Neural progenitor cell (in vitro differentiated cells): Measurements from ENCODE around the gene TTC24. TPM values are rescaled to one million over a fixed set of nuclear protein-coding genes. Genes with fewer than 3 reads are reported as not detected.

ENCODE experiments used
- DNase-seq: peaks from one replicate; pipeline ENCODE4 v3.0.0-alpha.2; 2016; ENCODE audit warnings: low spot score
- H2AFZ ChIP-seq: fragments of 200-600 bp; sonication (generic); replicated peaks from 2 replicates; pipeline ENCODE4 v1.6.1; 2016; ENCODE audit warnings: antibody characterized with exemption
- H3F3A ChIP-seq: fragments of 200-600 bp; sonication (generic); 2 replicates; pipeline ENCODE4 v1.6.1; 2016; ENCODE audit warnings: antibody characterized with exemption, low read depth
- H3K27ac ChIP-seq: fragments of 200-600 bp; sonication (generic); 2 replicates; pipeline ENCODE4 v1.5.1; 2016; ENCODE audit warnings: mild to moderate bottlenecking
- H3K27me3 ChIP-seq: fragments of 200-600 bp; sonication (generic); 2 replicates; pipeline ENCODE4 v1.6.1; 2016; ENCODE audit warnings: mild to moderate bottlenecking, moderate library complexity
- H3K36me3 ChIP-seq: fragments of 200-600 bp; sonication (generic); 2 replicates; pipeline ENCODE4 v1.5.1; 2016
- H3K4me1 ChIP-seq: fragments of 200-600 bp; sonication (generic); 2 replicates; pipeline ENCODE4 v1.6.1; 2016; ENCODE audit warnings: mixed run types
- H3K4me2 ChIP-seq: fragments of 200-600 bp; sonication (generic); 2 replicates; pipeline ENCODE4 v1.6.1; 2016
- H3K4me3 ChIP-seq: fragments of 200-600 bp; sonication (generic); 2 replicates; pipeline ENCODE4 v1.5.1; 2016
- H3K79me2 ChIP-seq: fragments of 200-600 bp; sonication (generic); 2 replicates; pipeline ENCODE4 v1.6.1; 2016; ENCODE audit warnings: low read depth
- H3K9ac ChIP-seq: fragments of 200-600 bp; sonication (generic); 2 replicates; pipeline ENCODE4 v1.6.1; 2016
- H3K9me3 ChIP-seq: fragments of 200-600 bp; sonication (generic); 2 replicates; pipeline ENCODE4 v1.5.1; 2016; ENCODE audit warnings: low read depth
- H4K20me1 ChIP-seq: fragments of 200-600 bp; sonication (generic); 2 replicates; pipeline ENCODE4 v1.6.1; 2016; ENCODE audit warnings: low read depth
- H3K27ac Mint-ChIP-seq: 3 replicates; pipeline ENCODE4 v1.8.0; 2021; ENCODE audit warnings: mixed read lengths
- H3K27me3 Mint-ChIP-seq: 2 replicates; pipeline ENCODE4 v1.8.0; 2022; ENCODE audit warnings: low read depth, mild to moderate bottlenecking, inconsistent platforms, moderate library complexity, mixed read lengths; ENCODE audit not compliant: insufficient read depth
- H3K36me3 Mint-ChIP-seq: 3 replicates; pipeline ENCODE4 v1.8.0; 2021; ENCODE audit warnings: mixed read lengths
- H3K4me1 Mint-ChIP-seq: 3 replicates; pipeline ENCODE4 v1.8.0; 2021; ENCODE audit warnings: mixed read lengths
- H3K4me3 Mint-ChIP-seq: 3 replicates; pipeline ENCODE4 v1.8.0; 2021; ENCODE audit warnings: mild to moderate bottlenecking, moderate library complexity, mixed read lengths
- H3K9me3 Mint-ChIP-seq: 3 replicates; pipeline ENCODE4 v1.8.0; 2020; ENCODE audit warnings: mixed read lengths
- EZH2 ChIP-seq: fragments of 200-600 bp; sonication (generic); IDR thresholded peaks from 2 replicates; pipeline ENCODE4 v1.6.1; 2017; ENCODE audit warnings: antibody characterized with exemption, mild to moderate bottlenecking, moderate library complexity
- EZH2phosphoT487 ChIP-seq: fragments of 200-600 bp; sonication (generic); IDR thresholded peaks from 2 replicates; pipeline ENCODE4 v1.6.1; 2017; ENCODE audit warnings: antibody characterized with exemption
- total RNA-seq: library from RNA; depleted of rRNA; stranded (reverse); fragments of >200 nt; gene quantifications from 2 replicates; pipeline ENCODE4 v1.2.3, GENCODE V29; 2015; ENCODE audit warnings: low replicate concordance
- TF ChIP-seq, protein P1 (sequence below): fragments of 200-600 bp; sonication (generic); IDR thresholded peaks from 2 replicates; pipeline ENCODE4 v1.5.1; 2017; ENCODE audit warnings: antibody characterized with exemption, mild to moderate bottlenecking

The TTC24 gene
- total RNA-seq, 1 donor from 2014 or later = not detected

DNA sequence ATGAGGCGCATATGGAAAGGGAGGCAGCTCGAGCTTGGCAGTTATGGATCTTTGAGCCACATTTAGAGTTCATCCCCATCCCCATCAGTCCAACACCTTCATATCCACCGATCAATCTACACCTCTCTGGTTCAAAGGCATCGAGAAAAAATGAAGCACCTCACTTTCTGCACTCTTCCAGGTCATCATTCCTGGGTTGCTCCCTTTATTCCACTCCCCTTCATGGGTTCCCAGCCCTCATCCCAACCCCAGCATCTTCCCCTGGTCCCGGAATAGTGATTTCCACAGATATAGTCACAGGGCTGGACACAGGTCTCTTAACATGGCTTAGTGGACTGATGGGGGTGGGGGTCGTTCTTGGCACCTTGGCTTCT is 40.0 kb downstream of the TTC24 start:
- Histone ChIP-seq H2AFZ (no peak overlapping the region), H3K9me3 (no peaks in the 10 kb centered on the region), H3K27me3 (peaks cover 76% of the 10 kb centered on the region), H3F3A (peaks cover 8% of the 10 kb centered on the region), H3K4me2 (no peak overlapping the region), H3K36me3 (no peaks in the 10 kb centered on the region), H3K27ac (no peak overlapping the region), H3K4me1 (no peaks in the 10 kb centered on the region), H3K79me2 (no peaks in the 10 kb centered on the region), H3K9ac (no peak overlapping the region), H4K20me1 (peaks cover 15% of the 10 kb centered on the region), H3K4me3 (no peak overlapping the region)
- Mint-ChIP-seq H3K4me3 (no peak overlapping the region), H3K9me3 (no peaks in the 10 kb centered on the region), H3K27ac (no peak overlapping the region), H3K27me3 (peaks cover 46% of the 10 kb centered on the region), H3K4me1 (peaks cover 16% of the 10 kb centered on the region), H3K36me3 (no peaks in the 10 kb centered on the region)
- DNase-seq = no peak
- no peak for TF ChIP-seq EZH2
- TF ChIP-seq, protein P1, sequence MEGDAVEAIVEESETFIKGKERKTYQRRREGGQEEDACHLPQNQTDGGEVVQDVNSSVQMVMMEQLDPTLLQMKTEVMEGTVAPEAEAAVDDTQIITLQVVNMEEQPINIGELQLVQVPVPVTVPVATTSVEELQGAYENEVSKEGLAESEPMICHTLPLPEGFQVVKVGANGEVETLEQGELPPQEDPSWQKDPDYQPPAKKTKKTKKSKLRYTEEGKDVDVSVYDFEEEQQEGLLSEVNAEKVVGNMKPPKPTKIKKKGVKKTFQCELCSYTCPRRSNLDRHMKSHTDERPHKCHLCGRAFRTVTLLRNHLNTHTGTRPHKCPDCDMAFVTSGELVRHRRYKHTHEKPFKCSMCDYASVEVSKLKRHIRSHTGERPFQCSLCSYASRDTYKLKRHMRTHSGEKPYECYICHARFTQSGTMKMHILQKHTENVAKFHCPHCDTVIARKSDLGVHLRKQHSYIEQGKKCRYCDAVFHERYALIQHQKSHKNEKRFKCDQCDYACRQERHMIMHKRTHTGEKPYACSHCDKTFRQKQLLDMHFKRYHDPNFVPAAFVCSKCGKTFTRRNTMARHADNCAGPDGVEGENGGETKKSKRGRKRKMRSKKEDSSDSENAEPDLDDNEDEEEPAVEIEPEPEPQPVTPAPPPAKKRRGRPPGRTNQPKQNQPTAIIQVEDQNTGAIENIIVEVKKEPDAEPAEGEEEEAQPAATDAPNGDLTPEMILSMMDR = no peak
- no peak for TF ChIP-seq EZH2phosphoT487

DNA sequence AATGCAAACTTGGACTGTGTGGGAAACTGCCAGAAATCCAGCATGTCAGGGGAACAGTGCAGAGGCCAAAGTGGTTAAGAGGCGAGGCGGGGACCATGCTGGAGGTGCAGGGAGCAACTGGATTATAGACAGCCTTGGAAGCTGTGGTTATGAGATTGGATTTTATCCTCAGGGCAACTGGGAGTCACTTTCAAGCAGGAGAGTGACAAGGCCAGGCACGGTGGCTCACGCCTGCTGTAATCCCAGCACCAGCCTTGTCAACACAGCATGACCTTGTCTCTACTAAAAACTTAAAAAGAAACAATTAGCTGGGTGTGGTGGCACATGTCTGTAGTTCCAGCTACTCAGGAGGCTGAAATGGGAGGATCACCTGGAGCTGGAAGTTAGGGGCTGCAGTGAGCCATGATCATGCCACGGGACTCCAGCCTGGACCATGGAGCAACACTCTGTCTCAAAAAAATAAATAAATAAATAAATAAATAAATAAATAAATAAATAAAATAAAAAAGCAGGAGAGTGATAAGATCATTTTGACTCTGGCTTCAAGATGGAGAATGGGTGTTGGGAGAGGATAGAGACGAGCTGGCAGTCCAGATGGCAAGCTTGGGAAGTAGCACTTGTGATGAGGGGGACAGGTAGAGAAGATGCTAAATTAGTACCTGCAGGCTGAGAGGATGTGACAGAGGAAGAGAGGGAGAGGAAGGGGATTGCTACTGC is 43.2 kb downstream of the TTC24 start:
- Histone ChIP-seq H3K27ac (no peak overlapping the region), H3K9me3 (no peaks in the 10 kb centered on the region), H3K36me3 (no peaks in the 10 kb centered on the region), H3K9ac (no peak overlapping the region), H3F3A (peaks cover 9% of the 10 kb centered on the region), H2AFZ (no peak overlapping the region), H3K4me1 (peaks cover 8% of the 10 kb centered on the region), H4K20me1 (peaks cover 27% of the 10 kb centered on the region), H3K27me3 (peaks cover 90% of the 10 kb centered on the region), H3K4me2 (no peak overlapping the region), H3K4me3 (no peak overlapping the region), H3K79me2 (no peaks in the 10 kb centered on the region)
- no peaks in the 10 kb centered on the region for H3K9me3 Mint-ChIP-seq
- H3K4me3 Mint-ChIP-seq = peak overlapping the region; percentile 50
- H3K27me3 Mint-ChIP-seq = peaks cover 48% of the 10 kb centered on the region
- H3K27ac Mint-ChIP-seq = no peak overlapping the region
- peaks cover 19% of the 10 kb centered on the region for H3K4me1 Mint-ChIP-seq
- TF ChIP-seq EZH2phosphoT487 (no peak), EZH2 (no peak)
- TF ChIP-seq, protein P1 = no peak
- DNase-seq = no peak
- H3K36me3 Mint-ChIP-seq = no peaks in the 10 kb centered on the region

DNA sequence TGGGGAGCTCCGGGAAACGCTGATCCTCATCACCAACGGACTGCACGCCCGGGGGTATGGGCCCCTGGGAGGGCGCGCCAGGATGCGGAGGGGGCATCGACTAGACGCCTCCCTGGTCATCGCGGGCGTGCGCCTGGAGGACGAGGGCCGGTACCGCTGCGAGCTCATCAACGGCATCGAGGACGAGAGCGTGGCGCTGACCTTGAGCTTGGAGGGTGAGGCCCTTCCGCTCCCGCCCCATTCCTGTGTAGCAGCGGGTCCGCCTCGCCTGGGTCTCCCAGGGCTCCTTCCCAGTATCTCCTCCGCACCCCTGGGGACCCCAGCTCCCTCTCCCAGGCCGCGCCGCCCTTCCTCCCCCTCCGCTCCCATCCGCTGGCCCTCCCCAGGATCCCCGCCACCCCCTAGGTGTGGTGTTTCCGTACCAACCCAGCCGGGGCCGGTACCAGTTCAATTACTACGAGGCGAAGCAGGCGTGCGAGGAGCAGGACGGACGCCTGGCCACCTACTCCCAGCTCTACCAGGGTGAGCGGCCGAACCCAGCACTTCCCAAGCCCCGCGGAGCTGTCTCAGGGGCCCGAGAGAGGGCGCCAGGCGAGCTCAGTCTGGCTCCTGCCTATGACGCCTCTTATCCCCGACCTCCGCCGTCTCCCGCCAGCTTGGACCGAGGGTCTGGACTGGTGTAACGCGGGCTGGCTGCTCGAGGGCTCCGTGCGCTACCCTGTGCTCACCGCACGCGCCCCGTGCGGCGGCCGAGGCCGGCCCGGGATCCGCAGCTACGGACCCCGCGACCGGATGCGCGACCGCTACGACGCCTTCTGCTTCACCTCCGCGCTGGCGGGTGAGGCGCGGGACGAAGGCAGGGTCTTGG is 44.7 kb downstream of the TTC24 start:
- Histone ChIP-seq H3K36me3 (no peaks in the 10 kb centered on the region), H3K9ac (no peak overlapping the region), H2AFZ (peak overlapping the region; percentile 58), H3K27me3 (peaks cover 99% of the 10 kb centered on the region), H3K79me2 (no peaks in the 10 kb centered on the region), H3K4me2 (peak overlapping the region; percentile 80), H3K4me3 (peak overlapping the region; percentile 43), H4K20me1 (peaks cover 27% of the 10 kb centered on the region), H3K4me1 (peaks cover 8% of the 10 kb centered on the region), H3K9me3 (no peaks in the 10 kb centered on the region), H3F3A (peaks cover 3% of the 10 kb centered on the region), H3K27ac (no peak overlapping the region)
- H3K36me3 Mint-ChIP-seq = no peaks in the 10 kb centered on the region
- H3K27me3 Mint-ChIP-seq = peaks cover 47% of the 10 kb centered on the region
- peaks cover 15% of the 10 kb centered on the region for H3K4me1 Mint-ChIP-seq
- peak; percentile 89 for DNase-seq
- H3K4me3 Mint-ChIP-seq = peak overlapping the region; percentile 30
- TF ChIP-seq, protein P1 = peak; percentile 55
- TF ChIP-seq EZH2phosphoT487 (peak; percentile 82), EZH2 (peak; percentile 81)
- H3K27ac Mint-ChIP-seq = no peak overlapping the region
- peaks cover 2% of the 10 kb centered on the region for H3K9me3 Mint-ChIP-seq
